Stimulated activated CD4-positive, alpha-beta T cell treated with anti-CD3 and anti-CD28 coated beads, Interleukin-1b, Interleukin-23, amount 100 ng/mL, for 1 hour (primary cell): ENCODE measurements around the gene MRTFA.

ENCODE experiments used
- DNase-seq, 2 donors: peaks; one replicate each; pipeline ENCODE4 v3.0.0-alpha.2; 2020; ENCODE audit warnings: low read depth in 2 of 2

MRTFA gene

DNA sequence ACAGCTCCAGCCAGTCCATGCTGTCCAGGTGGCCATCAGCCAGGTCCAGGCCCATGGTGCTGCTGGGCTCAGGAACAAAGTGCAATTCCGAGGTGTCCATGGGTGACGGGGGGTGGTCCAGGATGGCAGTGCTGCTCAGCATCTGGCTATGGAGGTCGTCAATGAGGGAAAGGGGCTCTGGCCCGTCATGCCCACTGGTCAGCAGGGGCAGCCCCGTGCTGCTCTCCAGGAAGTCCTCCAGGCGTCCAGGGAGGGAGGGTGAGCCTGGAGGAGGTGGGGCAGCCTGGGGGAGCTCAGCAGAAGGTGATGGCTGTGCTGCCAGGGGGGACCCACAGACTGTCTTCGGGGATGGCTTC lies 225.0 kb downstream of the MRTFA start:
- no peak for DNase-seq

DNA sequence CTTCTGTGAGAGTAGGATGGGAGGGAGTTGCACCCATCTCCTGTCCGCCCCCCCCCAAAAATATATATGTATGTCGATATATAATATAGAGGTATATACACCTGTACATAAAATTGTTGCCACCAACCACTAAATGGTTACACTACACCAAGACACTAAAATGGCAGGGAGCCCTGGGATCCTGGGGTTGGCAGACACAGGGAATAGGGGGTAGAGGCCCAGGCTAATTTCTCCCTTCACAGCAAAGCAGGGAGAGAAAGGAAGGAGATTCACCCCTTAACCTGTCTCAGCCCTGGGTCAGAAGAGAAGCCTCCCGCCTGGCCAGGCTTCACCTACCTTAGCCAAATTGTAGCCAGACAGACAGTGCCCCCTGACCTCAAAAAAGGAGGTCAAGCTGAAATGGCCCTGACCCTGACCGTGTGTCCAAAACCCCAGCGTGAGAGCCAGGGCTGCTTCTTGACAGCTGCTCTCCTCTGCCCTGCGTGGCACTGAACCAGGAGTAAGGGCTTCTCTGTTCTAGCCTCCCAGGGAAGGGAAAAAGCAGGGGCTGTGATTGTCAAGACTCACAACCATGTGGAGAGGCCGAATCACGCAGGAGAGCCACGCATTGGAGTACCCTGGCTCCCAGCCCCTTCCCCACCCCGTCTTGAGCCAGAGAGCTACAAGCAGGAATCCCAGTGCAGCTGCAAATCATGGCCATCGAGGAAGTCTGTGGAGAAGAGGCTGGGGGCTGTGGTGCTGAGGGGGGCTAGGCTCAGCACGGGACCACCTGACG lies 225.6 kb downstream of the MRTFA start:
- no peak for DNase-seq

DNA sequence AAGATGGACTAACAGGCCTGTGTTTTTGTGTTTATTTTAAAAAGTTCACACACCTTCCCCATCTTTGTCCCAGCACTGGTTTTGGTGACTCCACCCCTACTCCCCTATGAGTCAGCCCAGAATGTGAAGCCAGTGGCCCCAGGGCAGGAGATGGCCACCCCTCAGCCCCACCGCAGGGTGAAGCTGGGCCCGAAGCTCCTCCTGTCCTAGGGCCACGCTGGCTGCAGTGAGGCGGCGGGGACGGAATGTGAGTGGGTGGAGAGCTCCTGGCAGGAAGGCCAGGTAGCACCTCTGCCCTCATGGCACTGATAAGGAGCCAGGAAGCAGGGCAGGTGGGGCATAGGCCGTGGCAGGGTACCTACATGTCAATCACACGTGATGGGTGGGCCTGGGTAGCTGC lies 226.2 kb downstream of the MRTFA start:
- no peak for DNase-seq

DNA sequence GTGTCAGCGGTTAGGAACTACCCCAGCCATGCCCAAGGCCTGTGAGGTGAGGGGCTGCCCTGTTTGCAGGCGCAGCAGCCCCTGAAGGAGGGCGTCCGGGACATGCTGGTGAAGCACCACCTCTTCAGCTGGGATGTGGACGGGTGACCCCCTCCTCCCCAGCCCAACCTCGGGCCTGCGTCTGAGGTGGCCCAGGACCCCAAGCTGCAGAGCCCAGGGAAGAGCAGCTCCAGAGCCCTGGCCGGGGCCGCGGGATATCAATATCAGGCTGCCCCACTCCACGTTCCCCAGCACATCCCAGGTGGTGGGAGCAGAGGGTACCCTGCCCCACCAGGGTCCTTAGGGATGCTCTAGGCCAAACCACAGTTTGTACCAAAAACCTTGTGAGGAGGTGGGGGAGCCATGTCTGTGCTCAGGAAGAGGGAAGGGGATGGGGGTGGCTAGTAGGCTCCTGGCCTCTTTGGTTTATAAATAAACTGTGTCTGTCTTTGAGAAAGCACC lies 226.9 kb downstream of the MRTFA start:
- DNase-seq: no peak

DNA sequence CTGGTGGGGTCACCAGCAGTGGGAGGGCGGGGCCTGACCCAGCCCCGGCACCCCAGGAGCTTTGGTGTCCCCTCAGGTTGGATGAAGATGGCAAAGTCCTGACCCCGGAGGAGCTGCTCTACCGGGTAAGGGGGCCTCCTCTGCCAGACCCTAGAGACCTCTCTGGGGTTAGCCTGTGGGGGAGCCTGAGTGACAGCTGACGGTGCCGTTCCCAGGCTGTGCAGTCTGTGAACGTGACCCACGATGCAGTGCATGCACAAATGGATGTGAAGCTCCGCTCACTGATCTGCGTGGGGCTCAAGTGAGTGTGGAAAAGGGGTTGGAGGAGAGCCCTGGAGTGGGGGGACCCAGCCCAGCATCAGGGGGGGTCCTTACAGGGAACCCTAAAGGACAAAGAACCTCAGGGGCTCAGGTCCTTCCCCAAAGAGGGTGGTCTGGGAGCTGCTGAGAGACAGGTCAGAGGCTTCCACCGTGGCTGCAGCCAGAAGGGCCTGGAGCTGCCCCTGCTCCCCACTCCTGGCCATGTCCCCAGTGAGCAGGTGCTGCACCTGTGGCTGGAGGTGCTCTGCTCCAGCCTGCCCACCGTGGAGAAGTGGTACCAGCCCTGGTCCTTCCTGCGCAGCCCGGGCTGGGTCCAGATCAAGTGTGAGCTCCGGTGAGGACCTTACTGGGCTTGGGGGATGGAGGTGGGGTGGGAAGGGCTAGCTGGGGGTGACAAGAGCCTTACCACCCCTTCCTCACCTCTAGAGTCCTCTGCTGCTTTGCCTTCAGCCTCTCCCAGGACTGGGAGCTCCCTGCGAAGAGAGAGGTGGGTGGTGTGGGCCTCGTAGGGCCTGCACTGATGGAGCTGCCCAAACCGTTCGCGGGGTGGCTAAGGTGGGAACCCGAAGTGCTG lies 227.6 kb downstream of the MRTFA start:
- no peak for DNase-seq

DNA sequence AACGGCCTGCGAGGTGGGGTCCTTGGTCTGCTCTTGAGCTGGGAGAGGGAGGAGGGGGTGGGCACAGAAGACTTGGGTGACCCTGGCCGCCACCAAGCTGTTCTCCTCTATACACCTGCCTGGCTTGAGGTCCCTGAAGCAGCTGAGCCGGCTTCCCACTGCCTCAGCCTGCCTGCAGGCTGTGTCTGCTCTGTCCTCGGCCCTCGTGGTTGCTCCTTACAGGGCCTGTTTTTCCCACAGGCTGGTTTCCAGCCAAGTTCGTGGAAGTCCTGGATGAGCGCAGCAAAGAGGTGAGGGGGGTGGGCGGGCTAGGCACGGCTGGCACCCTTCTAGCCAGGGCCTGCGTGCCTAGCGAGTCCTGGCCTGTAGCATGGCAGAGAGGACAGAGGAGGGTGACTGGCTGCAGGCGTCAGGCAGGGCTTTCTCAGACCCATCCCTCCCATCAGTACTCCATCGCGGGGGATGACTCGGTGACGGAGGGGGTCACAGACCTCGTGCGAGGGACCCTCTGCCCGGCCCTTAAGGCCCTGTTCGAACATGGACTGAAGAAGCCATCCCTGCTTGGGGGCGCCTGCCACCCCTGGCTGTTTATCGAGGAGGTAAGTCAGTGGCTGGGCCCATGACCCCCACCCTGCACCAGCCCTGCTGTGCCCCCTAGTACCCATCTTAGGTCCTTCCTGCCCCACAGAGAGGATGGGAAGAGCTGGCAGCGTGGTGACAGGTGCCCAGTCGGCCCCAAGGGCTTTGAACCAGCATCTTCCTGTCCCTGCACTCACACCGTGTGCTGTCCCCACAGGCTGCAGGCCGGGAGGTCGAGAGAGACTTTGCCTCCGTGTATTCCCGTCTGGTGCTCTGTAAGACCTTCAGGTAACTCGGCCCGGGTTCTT lies 228.4 kb downstream of the MRTFA start:
- no peak for DNase-seq

DNA sequence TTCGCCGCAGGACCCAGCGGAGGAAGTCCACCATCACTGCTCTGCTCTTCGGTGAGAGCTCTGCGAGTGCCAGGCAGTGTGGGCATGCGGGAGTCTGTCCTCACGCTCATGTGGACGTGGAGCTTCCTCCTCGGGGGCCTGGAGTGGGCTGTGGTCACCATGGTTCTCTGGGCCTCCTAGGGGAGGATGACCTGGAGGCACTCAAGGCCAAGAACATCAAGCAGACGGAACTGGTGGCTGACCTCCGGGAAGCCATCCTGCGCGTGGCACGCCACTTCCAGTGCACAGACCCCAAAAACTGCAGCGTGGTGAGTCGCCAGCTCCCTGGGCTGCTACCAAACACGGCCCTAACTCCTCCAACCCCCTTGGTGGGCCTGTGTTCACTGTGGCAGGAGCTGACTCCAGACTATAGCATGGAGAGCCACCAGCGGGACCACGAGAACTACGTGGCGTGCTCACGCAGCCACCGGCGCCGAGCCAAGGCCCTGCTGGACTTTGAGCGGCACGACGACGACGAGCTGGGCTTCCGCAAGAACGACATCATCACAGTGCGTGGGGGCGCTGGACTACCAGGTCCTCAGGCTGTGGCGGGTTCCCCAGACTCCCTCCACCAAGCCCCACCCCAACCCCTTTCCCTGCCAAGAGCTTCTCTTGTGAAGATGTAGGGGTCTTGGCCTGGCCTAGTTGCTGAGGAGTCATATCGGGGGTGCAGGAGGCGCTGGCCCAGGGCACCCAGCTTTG lies 229.3 kb downstream of the MRTFA start:
- no peak for DNase-seq

DNA sequence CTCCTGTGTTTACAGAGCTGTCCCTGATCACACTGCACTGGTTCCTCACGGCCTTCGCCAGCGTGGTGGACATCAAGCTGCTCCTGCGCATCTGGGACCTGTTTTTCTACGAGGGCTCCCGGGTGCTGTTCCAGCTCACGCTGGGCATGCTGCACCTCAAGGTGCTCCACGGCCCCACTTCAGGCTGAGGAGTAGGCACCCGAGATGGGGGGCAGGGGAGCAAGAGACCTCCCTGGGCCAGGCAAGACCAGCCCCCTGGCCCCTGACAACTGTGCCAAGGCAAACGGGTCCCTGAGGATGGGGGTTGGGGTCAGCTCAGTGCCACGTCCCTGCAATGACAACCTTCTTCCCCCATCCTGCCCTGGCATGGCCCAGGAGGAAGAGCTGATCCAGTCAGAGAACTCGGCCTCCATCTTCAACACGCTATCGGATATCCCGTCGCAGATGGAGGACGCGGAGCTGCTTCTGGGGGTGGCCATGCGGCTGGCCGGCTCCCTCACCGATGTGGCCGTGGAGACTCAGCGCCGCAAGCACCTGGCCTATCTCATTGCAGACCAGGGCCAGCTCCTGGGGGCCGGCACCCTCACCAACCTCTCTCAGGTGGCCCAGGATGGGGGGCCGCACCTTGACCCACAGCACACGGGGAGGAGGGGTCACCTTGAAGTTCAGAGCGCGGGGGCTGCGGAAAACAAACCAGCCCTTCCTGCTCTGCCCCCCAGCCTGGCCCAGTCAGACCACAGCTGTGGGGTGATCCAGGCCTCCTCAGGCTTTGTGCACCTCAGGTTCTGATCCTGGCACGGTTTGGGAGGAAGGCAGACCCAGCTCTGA lies 230.2 kb downstream of the MRTFA start:
- no peak for DNase-seq

DNA sequence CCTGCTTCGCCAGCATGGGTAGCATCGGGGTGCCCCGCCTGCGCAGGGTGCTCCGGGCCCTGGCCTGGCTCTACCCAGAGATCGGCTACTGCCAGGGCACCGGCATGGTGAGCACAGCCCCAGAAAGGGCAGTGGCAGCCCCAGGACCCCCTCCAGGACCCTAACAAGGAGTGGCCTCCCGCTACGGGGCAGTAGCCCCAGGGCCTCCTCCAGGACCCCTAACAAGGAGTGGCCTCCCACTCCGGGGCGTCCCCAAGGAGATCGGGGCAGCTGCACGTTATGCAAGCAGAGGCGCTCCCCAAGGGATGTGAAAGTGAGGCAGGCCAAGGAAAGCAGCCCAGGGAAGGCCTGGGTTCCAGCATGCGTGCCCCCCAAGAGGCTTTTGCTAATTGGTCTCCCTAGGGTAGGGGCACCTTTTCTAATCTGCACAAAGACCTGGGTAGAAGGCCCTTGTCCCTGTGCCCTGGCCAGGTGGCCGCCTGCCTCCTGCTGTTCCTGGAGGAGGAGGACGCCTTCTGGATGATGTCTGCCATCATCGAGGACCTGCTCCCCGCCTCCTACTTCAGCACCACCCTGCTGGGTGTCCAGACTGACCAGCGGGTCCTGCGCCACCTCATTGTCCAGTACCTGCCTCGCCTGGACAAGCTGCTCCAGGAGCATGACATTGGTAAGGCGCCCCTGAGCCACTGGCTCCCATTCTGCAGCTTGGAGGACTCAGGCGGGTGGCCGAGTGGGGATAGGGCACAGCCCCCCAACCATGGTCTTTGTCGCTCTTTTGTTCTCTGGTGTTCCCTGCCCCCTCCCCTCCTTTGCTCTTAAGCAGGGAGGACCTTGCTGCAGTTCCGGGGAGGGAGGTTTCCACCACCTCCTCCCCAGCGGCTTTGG lies 231.1 kb downstream of the MRTFA start:
- no peak for DNase-seq

DNA sequence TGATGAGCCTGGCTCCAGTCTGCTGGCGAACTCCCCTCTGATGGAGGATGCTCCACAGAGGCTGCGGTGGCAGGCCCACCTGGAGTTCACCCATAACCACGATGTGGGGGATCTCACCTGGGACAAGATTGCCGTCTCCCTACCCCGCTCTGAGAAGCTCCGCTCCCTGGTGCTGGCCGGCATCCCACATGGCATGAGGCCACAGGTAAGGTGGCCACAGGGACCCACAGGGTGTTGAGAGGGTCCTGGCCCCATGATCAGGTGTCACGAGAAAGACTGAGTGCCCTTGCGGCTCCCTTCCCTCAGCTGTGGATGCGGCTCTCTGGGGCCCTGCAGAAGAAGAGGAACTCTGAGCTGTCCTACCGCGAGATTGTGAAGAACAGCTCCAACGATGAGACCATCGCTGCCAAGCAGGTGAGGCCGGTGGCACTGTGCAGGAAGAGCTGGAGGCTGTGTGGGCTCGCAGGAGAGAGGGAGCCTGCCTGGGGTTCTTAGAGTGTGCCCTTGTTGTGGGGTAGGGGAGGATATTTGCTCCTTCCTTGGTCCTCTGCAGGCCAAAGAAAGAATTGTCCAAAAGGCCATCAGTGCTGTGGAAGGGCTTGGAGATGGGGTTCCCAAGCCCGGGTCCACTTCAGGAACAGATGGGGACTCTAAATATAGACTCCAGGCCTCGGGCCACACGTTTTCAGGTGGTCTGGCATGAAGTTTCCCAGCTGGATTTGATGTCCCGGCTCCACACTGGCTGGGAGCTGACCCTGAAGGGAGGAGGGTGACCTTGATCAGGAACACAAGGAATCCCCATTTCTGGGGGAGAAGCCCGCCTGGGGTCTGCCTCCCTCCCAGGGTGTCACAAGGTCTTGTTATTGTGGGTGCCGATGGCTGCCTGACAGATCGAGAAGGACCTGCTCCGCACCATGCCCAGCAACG lies 232.0 kb downstream of the MRTFA start:
- DNase-seq: no peak

DNA sequence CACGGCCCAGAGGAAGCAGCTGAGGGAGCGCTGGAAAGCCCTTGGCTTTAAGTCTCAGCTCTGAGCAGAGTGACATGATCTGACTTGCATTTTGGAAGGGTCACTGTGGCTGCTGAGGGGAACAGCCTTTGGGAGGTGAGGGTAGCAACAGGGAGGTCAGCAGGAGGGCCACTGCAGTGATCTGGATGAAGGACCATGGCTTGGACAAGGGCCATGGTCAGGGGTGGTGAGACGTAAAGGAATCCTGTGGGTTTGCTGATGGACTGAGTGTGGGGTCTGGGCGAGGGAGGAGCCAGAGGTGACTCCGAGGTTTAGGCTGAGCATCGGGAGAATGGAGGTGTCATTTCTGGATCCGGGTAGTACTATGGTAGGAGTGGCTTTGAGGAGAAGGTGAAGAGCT lies 232.9 kb downstream of the MRTFA start:
- no peak for DNase-seq

DNA sequence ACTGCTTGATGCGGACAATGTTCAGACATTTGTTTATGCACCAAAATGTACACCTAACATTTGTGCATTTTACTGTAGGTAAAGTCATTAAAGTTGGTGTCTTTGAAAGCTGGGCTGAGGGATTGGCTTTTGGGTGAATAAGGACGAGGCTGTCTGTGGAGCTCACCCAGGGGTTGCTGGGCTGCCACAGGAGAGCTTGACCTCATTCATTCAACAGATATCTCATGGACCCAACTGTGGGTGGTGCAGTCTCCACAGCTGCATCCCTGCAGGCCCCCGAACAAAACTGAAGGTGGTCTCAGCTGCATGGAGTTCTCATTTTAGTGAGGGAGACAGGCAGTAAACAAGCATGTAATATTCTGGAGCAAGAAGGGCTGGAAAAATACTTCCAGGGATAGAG lies 233.4 kb downstream of the MRTFA start:
- no peak for DNase-seq

DNA sequence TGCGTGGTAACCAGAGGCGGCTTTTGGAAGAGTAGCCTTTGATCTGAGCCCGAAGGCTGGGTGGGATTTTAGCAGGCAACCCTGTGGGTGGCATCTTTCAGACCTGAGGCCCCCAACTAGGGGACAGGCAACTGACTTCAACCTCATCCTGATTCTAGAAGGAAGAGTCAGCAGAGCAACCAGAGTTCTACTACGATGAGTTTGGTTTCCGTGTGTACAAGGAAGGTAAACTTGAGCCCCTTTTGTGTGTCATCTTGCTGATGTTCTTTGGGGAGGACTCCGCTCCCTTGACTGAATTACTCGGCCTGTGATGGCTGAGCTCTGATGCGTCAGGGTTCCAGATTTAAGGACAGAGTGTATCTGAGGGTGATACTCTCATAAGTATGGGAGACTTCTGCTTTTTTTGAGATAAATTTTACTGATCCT lies 234.5 kb downstream of the MRTFA start:
- DNase-seq: no peak

DNA sequence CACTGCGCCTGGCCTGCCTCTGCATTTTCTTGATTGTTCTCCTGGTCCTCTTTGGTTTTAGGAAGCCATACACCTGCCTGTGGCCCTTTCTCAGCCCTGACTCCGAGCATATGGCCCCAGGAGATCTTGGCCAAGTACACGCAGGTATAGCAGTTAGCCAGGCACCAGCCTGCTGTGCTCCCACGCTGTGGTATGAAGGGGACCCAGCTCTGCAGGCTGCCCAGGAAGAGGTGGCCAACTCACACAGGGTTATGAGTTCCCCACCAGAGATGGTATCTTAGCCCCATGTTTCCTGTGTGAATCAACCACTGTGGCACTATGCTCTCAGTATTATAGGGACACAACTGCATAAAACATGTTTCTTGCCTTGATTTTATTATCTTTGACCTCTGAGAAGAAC lies 235.0 kb downstream of the MRTFA start:
- DNase-seq: no peak

DNA sequence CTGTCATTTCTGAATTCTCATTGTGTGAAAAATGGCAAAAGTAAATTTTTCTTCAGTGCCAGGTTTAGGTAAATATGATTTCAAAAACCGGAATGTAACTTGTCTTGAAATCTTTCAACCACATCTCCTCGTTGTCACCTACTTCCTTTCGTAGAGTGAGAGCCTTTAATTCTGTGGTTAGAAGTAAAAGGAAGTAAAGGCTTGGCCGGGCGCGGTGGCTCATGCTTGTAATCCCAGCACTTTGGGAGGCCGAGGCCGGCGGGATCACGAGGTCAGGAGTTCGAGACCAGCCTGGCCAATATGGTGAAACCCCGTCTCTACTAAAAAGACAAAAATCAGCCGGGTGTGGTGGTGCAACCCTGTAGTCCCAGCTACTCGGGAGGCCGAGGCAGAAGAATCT lies 236.4 kb downstream of the MRTFA start:
- no peak for DNase-seq

DNA sequence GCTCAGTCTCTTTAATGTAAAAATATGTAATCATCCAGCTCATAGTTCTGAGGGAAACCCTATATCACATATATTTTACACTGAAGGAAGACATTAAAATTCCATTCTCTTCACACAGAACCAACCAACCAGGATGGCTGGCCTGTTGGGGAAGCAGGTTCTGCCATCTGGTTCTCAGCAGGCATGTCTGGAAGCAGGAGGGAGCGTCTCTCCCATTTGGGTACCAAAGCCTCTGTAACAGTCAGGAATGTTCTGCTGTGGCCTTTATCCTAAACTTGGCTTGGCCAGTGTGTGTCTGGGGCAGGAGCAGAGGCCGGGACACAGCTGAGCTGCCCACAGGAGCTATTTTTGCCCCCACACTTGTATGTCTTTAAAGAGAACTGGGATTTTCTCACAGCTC lies 236.9 kb downstream of the MRTFA start:
- DNase-seq: no peak

DNA sequence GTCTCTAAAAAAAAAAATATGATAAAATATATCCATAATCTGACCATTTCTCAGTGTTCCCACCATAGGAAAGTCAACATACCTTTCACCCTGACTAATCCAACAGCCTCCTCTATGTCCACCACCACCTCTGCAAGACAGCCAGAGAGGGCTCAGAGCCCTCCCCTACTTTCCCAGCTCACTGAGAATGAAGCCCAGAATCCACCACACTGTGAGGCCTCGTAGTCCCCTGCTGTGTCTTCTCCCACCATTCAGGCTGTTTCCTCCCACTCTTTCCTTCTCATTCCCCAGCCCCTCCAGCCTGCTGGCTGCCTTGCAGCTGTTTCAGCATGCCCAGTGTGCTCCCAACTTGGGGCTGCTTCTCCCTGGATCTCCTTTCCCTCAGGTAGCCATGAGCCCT lies 239.1 kb downstream of the MRTFA start:
- DNase-seq: no peak

DNA sequence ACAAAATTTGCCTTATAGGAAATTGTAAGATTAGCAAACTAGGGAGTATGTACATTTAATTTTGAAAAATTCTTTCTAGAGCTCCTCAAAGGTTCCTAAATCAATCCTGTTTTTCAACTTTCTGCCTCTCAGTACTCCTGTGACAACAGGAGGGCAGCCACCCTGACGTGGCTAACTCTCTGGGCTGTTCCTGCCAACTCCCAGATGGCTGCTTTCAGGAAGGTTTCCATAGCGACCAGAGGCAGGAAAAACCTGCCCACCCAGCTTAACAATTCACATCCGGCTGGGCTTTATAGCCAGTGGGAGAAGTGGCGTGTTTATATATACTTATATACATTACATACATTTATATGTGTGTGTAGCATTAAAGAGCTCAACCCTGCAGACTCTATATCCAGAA lies 239.6 kb downstream of the MRTFA start:
- DNase-seq: no peak
